ACC112 (cell line): ENCODE results near the gene E2F2.
A peak's percentile ranks its signal among the peaks of the same experiment; 100 is the strongest.

Source experiments
- H2AFZ ChIP-seq: fragments of 200-600 bp; sonication (generic); one replicate; pipeline ENCODE4 v1.6.0; 2017; ENCODE audit warnings: antibody characterized with exemption, low read length; ENCODE audit not compliant: unreplicated experiment
- H3K27ac ChIP-seq: fragments of 200-600 bp; sonication (generic); 2 replicates; pipeline ENCODE4 v1.5.1; 2014; ENCODE audit warnings: low read depth, mild to moderate bottlenecking, antibody characterized with exemption, low read length, moderate library complexity
- H3K27me3 ChIP-seq: fragments of 200-600 bp; sonication (generic); 2 replicates; pipeline ENCODE4 v1.6.1; 2014; ENCODE audit warnings: mild to moderate bottlenecking, antibody characterized with exemption, low read length, moderate library complexity, mixed read lengths; ENCODE audit not compliant: insufficient read depth
- H3K36me3 ChIP-seq: fragments of 200-600 bp; sonication (generic); 2 replicates; pipeline ENCODE4 v1.6.1; 2016; ENCODE audit warnings: mild to moderate bottlenecking, antibody characterized with exemption, low read length, moderate library complexity, mixed read lengths; ENCODE audit not compliant: insufficient read depth
- H3K4me1 ChIP-seq: fragments of 200-600 bp; sonication (generic); one replicate; pipeline ENCODE4 v1.6.1; 2016; ENCODE audit warnings: low read length, mixed read lengths; ENCODE audit not compliant: insufficient read depth, unreplicated experiment, control insufficient read depth
- H3K4me3 ChIP-seq: fragments of 200-600 bp; sonication (generic); 2 replicates; pipeline ENCODE4 v1.5.1; 2014; ENCODE audit warnings: mild to moderate bottlenecking, low read depth, low read length
- H3K79me2 ChIP-seq: fragments of 200-600 bp; sonication (generic); one replicate; pipeline ENCODE4 v1.6.0; 2016; ENCODE audit warnings: low read length; ENCODE audit not compliant: control insufficient read depth, unreplicated experiment, insufficient read depth

E2F2 gene

GRCh38 chr1:23561813-23562100 is 30.7 kb upstream of the E2F2 start:
- Histone ChIP-seq H3K27ac (peak overlapping the region; percentile 95), H3K4me1 (peaks cover 44% of the 10 kb centered on the region), H3K36me3 (peaks cover 20% of the 10 kb centered on the region; the same call in 1 of the 2 replicates), H3K79me2 (peaks cover 31% of the 10 kb centered on the region), H3K27me3 (no peaks in the 10 kb centered on the region), H3K4me3 (peak overlapping the region; percentile 49), H2AFZ (no peak overlapping the region)

- H3K36me3 ChIP-seq: peaks cover 20% of the 10 kb centered on the region; the same call in 1 of the 2 replicates
- peak overlapping the region; percentile 95 for H3K27ac ChIP-seq
- H3K27me3 ChIP-seq: no peaks in the 10 kb centered on the region
- peak overlapping the region; percentile 94 for H3K4me3 ChIP-seq
- H3K4me1 ChIP-seq: peaks cover 49% of the 10 kb centered on the region
- H3K79me2 ChIP-seq: peaks cover 31% of the 10 kb centered on the region
- no peak overlapping the region for H2AFZ ChIP-seq
Observed at GRCh38 chr1:23561076-23561812, 30.2 kb upstream of the E2F2 start.

GRCh38 chr1:23559985-23560741 is 29.1 kb upstream of the E2F2 start:
- H3K36me3 ChIP-seq: peaks cover 20% of the 10 kb centered on the region; the same call in 1 of the 2 replicates
- H3K4me1 ChIP-seq: peaks cover 59% of the 10 kb centered on the region
- peak overlapping the region; percentile 95 for H3K27ac ChIP-seq
- no peaks in the 10 kb centered on the region for H3K27me3 ChIP-seq
- H2AFZ ChIP-seq: no peak overlapping the region
- H3K4me3 ChIP-seq: peak overlapping the region; percentile 94
- peaks cover 31% of the 10 kb centered on the region for H3K79me2 ChIP-seq

- Histone ChIP-seq H3K79me2 (peaks cover 31% of the 10 kb centered on the region), H3K27me3 (no peaks in the 10 kb centered on the region), H3K27ac (peak within 1 kb of the TSS; percentile 95), H2AFZ (no peak within 1 kb of the TSS), H3K4me3 (peak within 1 kb of the TSS; percentile 94), H3K36me3 (peaks cover 20% of the 10 kb centered on the region; the same call in 1 of the 2 replicates), H3K4me1 (peaks cover 60% of the 10 kb centered on the region)
Observed at GRCh38 chr1:23559136-23559984, 28.3 kb upstream of the E2F2 start, which contains the start of gene ID3. TSS of gene ID3 (minus strand) at chr1:23559501. CDS start at chr1:23559426, 75 bp downstream.

- Histone ChIP-seq H3K4me3 (peak overlapping the region; percentile 94), H3K79me2 (peaks cover 31% of the 10 kb centered on the region), H2AFZ (no peak overlapping the region), H3K27ac (peak overlapping the region; percentile 95), H3K36me3 (peaks cover 20% of the 10 kb centered on the region; the same call in 1 of the 2 replicates), H3K27me3 (no peaks in the 10 kb centered on the region), H3K4me1 (peaks cover 59% of the 10 kb centered on the region)
Observed at GRCh38 chr1:23558872-23559135, 27.8 kb upstream of the E2F2 start.

GRCh38 chr1:23558140-23558871 is 27.3 kb upstream of the E2F2 start:
- peak overlapping the region; percentile 95 for H3K27ac ChIP-seq
- H3K79me2 ChIP-seq: peaks cover 31% of the 10 kb centered on the region
- no peak overlapping the region for H2AFZ ChIP-seq
- no peaks in the 10 kb centered on the region for H3K27me3 ChIP-seq
- peak overlapping the region; percentile 94 for H3K4me3 ChIP-seq
- peaks cover 20% of the 10 kb centered on the region; the same call in 1 of the 2 replicates for H3K36me3 ChIP-seq
- H3K4me1 ChIP-seq: peaks cover 59% of the 10 kb centered on the region

GRCh38 chr1:23557471-23558124 is 26.6 kb upstream of the E2F2 start:
- Histone ChIP-seq H3K36me3 (peaks cover 20% of the 10 kb centered on the region; the same call in 1 of the 2 replicates), H3K4me1 (peaks cover 54% of the 10 kb centered on the region), H3K27me3 (no peaks in the 10 kb centered on the region), H2AFZ (no peak overlapping the region), H3K4me3 (peak overlapping the region; percentile 94), H3K79me2 (peaks cover 31% of the 10 kb centered on the region), H3K27ac (peak overlapping the region; percentile 95)

GRCh38 chr1:23556635-23557470 is 25.8 kb upstream of the E2F2 start:
- H3K27me3 ChIP-seq: no peaks in the 10 kb centered on the region
- peak overlapping the region; percentile 95 for H3K27ac ChIP-seq
- H2AFZ ChIP-seq: no peak overlapping the region
- peaks cover 31% of the 10 kb centered on the region for H3K79me2 ChIP-seq
- H3K36me3 ChIP-seq: peaks cover 20% of the 10 kb centered on the region; the same call in 1 of the 2 replicates
- peaks cover 51% of the 10 kb centered on the region for H3K4me1 ChIP-seq
- H3K4me3 ChIP-seq: peak overlapping the region; percentile 94

GRCh38 chr1:23555986-23556634 is 25.1 kb upstream of the E2F2 start:
- Histone ChIP-seq H3K79me2 (peaks cover 31% of the 10 kb centered on the region), H3K27me3 (no peaks in the 10 kb centered on the region), H3K4me1 (peaks cover 43% of the 10 kb centered on the region), H3K36me3 (peaks cover 20% of the 10 kb centered on the region; the same call in 1 of the 2 replicates), H2AFZ (no peak overlapping the region), H3K4me3 (peak overlapping the region; percentile 94), H3K27ac (peak overlapping the region; percentile 95)
